K562 (cell line): ENCODE results near the gene CSTB. TPM values are rescaled to one million over a fixed set of nuclear protein-coding genes. Genes with fewer than 3 reads are reported as not detected.

Experiments
- ARID3B ChIP-seq: fragments of 250-450 bp; sonication (Bioruptor Pico); IDR thresholded peaks from 2 replicates; pipeline ENCODE4 v1.4.0; 2020; ENCODE audit warnings: borderline replicate concordance
- ATF1 ChIP-seq, 2 experiments: fragments of 450-650 bp in 1 of 2; IDR thresholded peaks; 2 replicates each; pipeline ENCODE4 v1.6.1; 2016; ENCODE audit warnings: missing compliant biosample characterization in 1 of 2, missing genetic modification characterization in 1 of 2
- CBX3 ChIP-seq, 2 experiments: IDR thresholded peaks; 1 replicate in 1 of 2; 2 replicates in 1 of 2; pipeline ENCODE4 v1.6.1; 2012; ENCODE audit warnings: inconsistent platforms in 2 of 2, low read length in 2 of 2, borderline replicate concordance in 1 of 2, control low read depth in 1 of 2
- EP300 ChIP-seq: IDR thresholded peaks from 2 replicates; pipeline ENCODE4 v1.6.1; 2012; ENCODE audit warnings: low read length, improper control_type of control experiment
- ESRRA ChIP-seq: fragments of 450-650 bp; IDR thresholded peaks from 2 replicates; pipeline ENCODE4 v1.6.1; 2014; ENCODE audit warnings: low read depth, mild to moderate bottlenecking, moderate library complexity, borderline replicate concordance
- FOXA1 ChIP-seq: fragments of 450-650 bp; IDR thresholded peaks from 2 replicates; pipeline ENCODE4 v1.6.1; 2016; ENCODE audit warnings: mild to moderate bottlenecking, borderline replicate concordance
- FOXK1 ChIP-seq: sonication (generic); formaldehyde crosslinking; IDR thresholded peaks from 2 replicates; pipeline ENCODE4 v1.8.0; 2022; ENCODE audit warnings: missing genetic modification reagents, mild to moderate bottlenecking, borderline replicate concordance
- FUS ChIP-seq: fragments of 200-400 bp; formaldehyde crosslinking; optimal IDR thresholded peaks from 2 replicates; pipeline ENCODE3; 2017; ENCODE audit warnings: low read depth, low read length
- JUN ChIP-seq, 2 experiments: sonication (generic) in 1 of 2; formaldehyde crosslinking in 1 of 2; IDR thresholded peaks; 2 replicates each; pipeline versions ENCODE4 v1.6.1 to v1.8.0; 2012 to 2022; ENCODE audit warnings: borderline replicate concordance in 2 of 2, mild to moderate bottlenecking in 2 of 2, improper control_type of control experiment in 1 of 2, low read depth in 1 of 2, low read length in 1 of 2, missing genetic modification reagents in 1 of 2
- NELFE ChIP-seq: IDR thresholded peaks from 2 replicates; pipeline ENCODE4 v1.6.1; 2011; ENCODE audit warnings: mild to moderate bottlenecking; ENCODE audit not compliant: insufficient read depth, insufficient read length
- NFIC ChIP-seq: fragments of 450-650 bp; IDR thresholded peaks from 2 replicates; pipeline ENCODE4 v1.6.1; 2017; ENCODE audit warnings: mild to moderate bottlenecking, inconsistent platforms
- POU5F1 ChIP-seq: fragments of 150-350 bp; IDR thresholded peaks from 2 replicates; pipeline ENCODE4 v1.6.1; 2014; ENCODE audit warnings: borderline replicate concordance, low read length, low read depth, mild to moderate bottlenecking; ENCODE audit not compliant: partially characterized antibody
- SMAD3 ChIP-seq: fragments of 450-650 bp; formaldehyde crosslinking; conservative IDR thresholded peaks from 2 replicates; pipeline ENCODE4 v1.4.0; 2020; ENCODE audit warnings: mild to moderate bottlenecking
- SMAD4 ChIP-seq: fragments of 250-450 bp; sonication (Bioruptor Pico); conservative IDR thresholded peaks from 2 replicates; pipeline ENCODE4 v1.8.0; 2021; ENCODE audit warnings: inconsistent platforms, mild to moderate bottlenecking, moderate library complexity
- SRSF7 ChIP-seq: fragments of 200-400 bp; formaldehyde crosslinking; optimal IDR thresholded peaks from 2 replicates; pipeline ENCODE3; 2017; ENCODE audit warnings: mild to moderate bottlenecking, low read depth, low read length
- TBP ChIP-seq: optimal IDR thresholded peaks from 2 replicates; pipeline ENCODE3; 2011; ENCODE audit warnings: low read depth, low read length, improper control_type of control experiment
- ZNF197 ChIP-seq: fragments of 200-800 bp; sonication (Bioruptor generic); IDR thresholded peaks from 2 replicates; pipeline ENCODE4 v1.6.1; 2016; ENCODE audit warnings: low read depth, missing genetic modification characterization, missing compliant biosample characterization
- ZNF24 ChIP-seq: fragments of 450-650 bp; IDR thresholded peaks from 2 replicates; pipeline ENCODE4 v1.6.1; 2016
- polyA plus RNA-seq, 8 experiments: library from polyadenylated mRNA; depleted of rRNA in 4 of 8; stranded (reverse) in 5 of 8; unstranded in 3 of 8; fragments of >200 nt; fragmentation: Nextera tagmentation in 2 of 8; fragmentation: Illumina TruSeq in 1 of 8; extraction: Ambion mirVana in 2 of 8; extraction: Trizol in 1 of 8; gene quantifications; 2 replicates each; pipeline versions ENCODE4 v1.2.1 to v1.2.3, GENCODE V29; 2011 to 2014; ENCODE audit warnings: inconsistent platforms in 1 of 8, missing spikeins in 1 of 8
- total RNA-seq, 7 experiments: library from RNA; depleted of rRNA in 6 of 7; stranded (reverse); fragments of >200 nt in 6 of 7; fragmentation: Illumina TruSeq in 2 of 7; extraction: Trizol in 2 of 7; gene quantifications; 2 replicates each; pipeline versions ENCODE4 v1.2.1 to v1.2.3, GENCODE V29; 2011 to 2021; ENCODE audit warnings: low replicate concordance in 1 of 7
- TF ChIP-seq, protein P1 (sequence below): sonication (generic); formaldehyde crosslinking; IDR thresholded peaks from 2 replicates; pipeline ENCODE4 v1.8.1; 2023; ENCODE audit warnings: mild to moderate bottlenecking, missing genetic modification reagents, moderate library complexity
- TF ChIP-seq, protein P2 (sequence below): fragments of 200-800 bp; sonication (Bioruptor generic); IDR thresholded peaks from 2 replicates; pipeline ENCODE4 v1.6.1; 2017; ENCODE audit warnings: missing genetic modification characterization, missing compliant biosample characterization
- TF ChIP-seq, protein P3 (sequence below): fragments of 450-650 bp; formaldehyde crosslinking; IDR thresholded peaks from 2 replicates; pipeline ENCODE4 v1.4.0; 2022; ENCODE audit warnings: mild to moderate bottlenecking, moderate library complexity

Gene CSTB
- total and polyA plus RNA-seq, 9 of the 15 experiments (the other 6 are each of a cell fraction or from before 2014, with no cell fraction given), result 12.4 to 65.0 (median 31.7) TPM

GRCh38 chr21:43767984-43768867 is 7.9 kb downstream of the CSTB start (continued):
- TF ChIP-seq ZNF197 (CRISPR knock-in tag) (peak; percentile 43; the same call in 1 of the 2 replicates), ARID3B (CRISPR knock-in tag) (peak; percentile 8; the same call in 1 of the 2 replicates), SMAD4 (peak; percentile 87), SRSF7 (no peak), ZNF24 (peak; percentile 39; the same call in 1 of the 2 replicates), CBX3 (IDR thresholded peaks at IDR 0.05; ENCODE audit: borderline replicate concordance in 1 of 2, low read length in 2 of 2) (peak in 1 of 2 experiments; percentile 85; a peak in 1 of 3 replicates), SMAD3 (CRISPR knock-in tag) (no peak), NELFE (no peak), POU5F1 (no peak), NFIC (peak; percentile 35), JUN (IDR thresholded peaks at IDR 0.05; ENCODE audit: borderline replicate concordance, low read depth, low read length) (peak; percentile 82; the same call in 1 of the 2 replicates), JUN (CRISPR knock-in tag; IDR thresholded peaks at IDR 0.05; ENCODE audit: borderline replicate concordance) (no peak), FOXK1 (peak; percentile 56; the same call in 1 of the 2 replicates), ATF1 (CRISPR knock-in tag; IDR thresholded peaks at IDR 0.05) (no peak), ATF1 (tag; IDR thresholded peaks at IDR 0.05) (peak; percentile 71), FOXA1 (no peak), FUS (no peak), ESRRA (peak; percentile 78), TBP (no peak), EP300 (peak; percentile 57)
- TF ChIP-seq, protein P1, sequence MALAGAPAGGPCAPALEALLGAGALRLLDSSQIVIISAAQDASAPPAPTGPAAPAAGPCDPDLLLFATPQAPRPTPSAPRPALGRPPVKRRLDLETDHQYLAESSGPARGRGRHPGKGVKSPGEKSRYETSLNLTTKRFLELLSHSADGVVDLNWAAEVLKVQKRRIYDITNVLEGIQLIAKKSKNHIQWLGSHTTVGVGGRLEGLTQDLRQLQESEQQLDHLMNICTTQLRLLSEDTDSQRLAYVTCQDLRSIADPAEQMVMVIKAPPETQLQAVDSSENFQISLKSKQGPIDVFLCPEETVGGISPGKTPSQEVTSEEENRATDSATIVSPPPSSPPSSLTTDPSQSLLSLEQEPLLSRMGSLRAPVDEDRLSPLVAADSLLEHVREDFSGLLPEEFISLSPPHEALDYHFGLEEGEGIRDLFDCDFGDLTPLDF (CRISPR knock-in tag), result no peak
- TF ChIP-seq, protein P2, sequence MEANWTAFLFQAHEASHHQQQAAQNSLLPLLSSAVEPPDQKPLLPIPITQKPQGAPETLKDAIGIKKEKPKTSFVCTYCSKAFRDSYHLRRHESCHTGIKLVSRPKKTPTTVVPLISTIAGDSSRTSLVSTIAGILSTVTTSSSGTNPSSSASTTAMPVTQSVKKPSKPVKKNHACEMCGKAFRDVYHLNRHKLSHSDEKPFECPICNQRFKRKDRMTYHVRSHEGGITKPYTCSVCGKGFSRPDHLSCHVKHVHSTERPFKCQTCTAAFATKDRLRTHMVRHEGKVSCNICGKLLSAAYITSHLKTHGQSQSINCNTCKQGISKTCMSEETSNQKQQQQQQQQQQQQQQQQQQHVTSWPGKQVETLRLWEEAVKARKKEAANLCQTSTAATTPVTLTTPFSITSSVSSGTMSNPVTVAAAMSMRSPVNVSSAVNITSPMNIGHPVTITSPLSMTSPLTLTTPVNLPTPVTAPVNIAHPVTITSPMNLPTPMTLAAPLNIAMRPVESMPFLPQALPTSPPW (CRISPR knock-in tag), result peak; percentile 49; the same call in 1 of the 2 replicates
- TF ChIP-seq, protein P3, sequence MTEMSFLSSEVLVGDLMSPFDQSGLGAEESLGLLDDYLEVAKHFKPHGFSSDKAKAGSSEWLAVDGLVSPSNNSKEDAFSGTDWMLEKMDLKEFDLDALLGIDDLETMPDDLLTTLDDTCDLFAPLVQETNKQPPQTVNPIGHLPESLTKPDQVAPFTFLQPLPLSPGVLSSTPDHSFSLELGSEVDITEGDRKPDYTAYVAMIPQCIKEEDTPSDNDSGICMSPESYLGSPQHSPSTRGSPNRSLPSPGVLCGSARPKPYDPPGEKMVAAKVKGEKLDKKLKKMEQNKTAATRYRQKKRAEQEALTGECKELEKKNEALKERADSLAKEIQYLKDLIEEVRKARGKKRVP (CRISPR knock-in tag), result no peak; the same call in 1 of the 2 replicates
